A549 (cell line): Measurements from ENCODE around the gene DOCK7. TPM values are rescaled to one million over a fixed set of nuclear protein-coding genes. Genes with fewer than 3 reads are reported as not detected.
A peak's percentile ranks its signal among the peaks of the same experiment; 100 is the strongest.

ENCODE experiments used
- ATAC-seq, 2 experiments: fragments of 200-7000 bp in 1 of 2; fragments of >200 bp in 1 of 2; cut with Nextera tagmentation in 1 of 2; cut with Tn5 transposase in 1 of 2; 3 replicates each; pipeline versions ENCODE4 v1.8.0 to v1.9.1; 2018 to 2020; ENCODE audit warnings: mild to moderate bottlenecking in 1 of 2, moderate library complexity in 1 of 2
- CTCF ChIA-PET: fragments of 300-600 bp; sonication (Branson Sonifier 250); formaldehyde crosslinking; extraction: SDS; loops from one replicate; lab custom pipeline; 2021; ENCODE audit warnings: antibody characterized with exemption, inconsistent platforms; lab: Yijun Ruan, JAX
- POLR2A ChIA-PET: fragments of 350-600 bp; formaldehyde crosslinking; extraction: SDS; loops from one replicate; lab custom pipeline; 2021; ENCODE audit warnings: antibody characterized with exemption, inconsistent platforms; lab: Yijun Ruan, JAX
- DNase-seq, 2 experiments: peaks; one replicate each; pipeline versions ENCODE4 v3.0.0 to v3.0.0-alpha.2; 2011 to 2016; ENCODE audit warnings: low read depth in 1 of 2, low spot score in 1 of 2
- FAIRE-seq: peaks from 2 replicates; lab custom pipeline; 2011; peaks lifted over from hg19 to GRCh38; lab: Jason Lieb, UNC
- H3K27ac ChIP-seq, 2 experiments: fragments of >200 bp; sonication (Bioruptor Twin); formaldehyde crosslinking; 3 replicates each; pipeline ENCODE4 v1.5.1; 2016 to 2017
- H3K4me1 ChIP-seq: fragments of >200 bp; sonication (Bioruptor Twin); formaldehyde crosslinking; 3 replicates; pipeline ENCODE4 v1.6.1; 2016
- H3K4me2 ChIP-seq: fragments of >200 bp; sonication (Bioruptor Twin); formaldehyde crosslinking; 3 replicates; pipeline ENCODE4 v1.6.1; 2016
- H3K4me3 ChIP-seq: fragments of >200 bp; sonication (Bioruptor Twin); formaldehyde crosslinking; 3 replicates; pipeline ENCODE4 v1.5.1; 2016
- H3K9me3 ChIP-seq: fragments of >200 bp; sonication (Bioruptor Twin); formaldehyde crosslinking; 3 replicates; pipeline ENCODE4 v1.6.1; 2016
- CBX2 ChIP-seq: fragments of 200-600 bp; sonication (generic); IDR thresholded peaks from 2 replicates; pipeline ENCODE4 v1.6.1; 2016; ENCODE audit warnings: low read depth, mild to moderate bottlenecking, borderline replicate concordance
- CEBPB ChIP-seq, 2 experiments: fragments of >200 bp in 1 of 2; sonication (Bioruptor Twin) in 1 of 2; formaldehyde crosslinking in 1 of 2; IDR thresholded peaks; 2 replicates each; pipeline ENCODE4 v1.6.1; 2012 to 2016
- CHD4 ChIP-seq: fragments of 200-600 bp; sonication (generic); IDR thresholded peaks from 2 replicates; pipeline ENCODE4 v1.6.1; 2016; ENCODE audit warnings: antibody characterized with exemption, mild to moderate bottlenecking, borderline replicate concordance
- HDAC2 ChIP-seq: fragments of 200-600 bp; sonication (generic); IDR thresholded peaks from 2 replicates; pipeline ENCODE4 v1.6.1; 2016
- HES2 ChIP-seq: fragments of >200 bp; sonication (Bioruptor Twin); formaldehyde crosslinking; IDR thresholded peaks from 2 replicates; pipeline ENCODE4 v1.6.1; 2016
- HEYL ChIP-seq: fragments of 250-450 bp; sonication (Bioruptor Pico); IDR thresholded peaks from 2 replicates; pipeline ENCODE4 v1.8.0; 2021; ENCODE audit warnings: mild to moderate bottlenecking, moderate library complexity
- HMGXB4 ChIP-seq: fragments of 250-450 bp; sonication (Bioruptor Pico); IDR thresholded peaks from 2 replicates; pipeline ENCODE4 v1.5.0; 2021; ENCODE audit warnings: mild to moderate bottlenecking, moderate library complexity, borderline replicate concordance
- HOXA7 ChIP-seq: fragments of 250-450 bp; sonication (Bioruptor Pico); IDR thresholded peaks from 2 replicates; pipeline ENCODE4 v1.5.0; 2020; ENCODE audit warnings: mild to moderate bottlenecking, moderate library complexity
- MAFK ChIP-seq: fragments of 450-650 bp; IDR thresholded peaks from 2 replicates; pipeline ENCODE4 v1.6.1; 2014; ENCODE audit not compliant: partially characterized antibody
- RAD21 ChIP-seq, 2 experiments: fragments of >200 bp in 1 of 2; sonication (Bioruptor Twin) in 1 of 2; formaldehyde crosslinking in 1 of 2; IDR thresholded peaks in 1 of 2; conservative IDR thresholded peaks in 1 of 2; 2 replicates in 1 of 2; 3 replicates in 1 of 2; pipeline ENCODE4 v1.6.1; 2012 to 2018; ENCODE audit warnings: inconsistent platforms in 1 of 2
- RARB ChIP-seq: fragments of 250-450 bp; sonication (Bioruptor Pico); IDR thresholded peaks from 2 replicates; pipeline ENCODE4 v1.8.0; 2021; ENCODE audit warnings: mild to moderate bottlenecking, moderate library complexity
- RCOR1 ChIP-seq: fragments of 150-350 bp; IDR thresholded peaks from 2 replicates; pipeline ENCODE4 v1.6.1; 2014; ENCODE audit warnings: antibody characterized with exemption, low read length, low read depth
- REST ChIP-seq: fragments of 200-600 bp; sonication (generic); IDR thresholded peaks from 2 replicates; pipeline ENCODE4 v1.6.1; 2016; ENCODE audit warnings: antibody characterized with exemption, mild to moderate bottlenecking, moderate library complexity
- RFX5 ChIP-seq: fragments of 450-650 bp; IDR thresholded peaks from 2 replicates; pipeline ENCODE4 v1.7.1; 2014; ENCODE audit warnings: antibody characterized with exemption, mild to moderate bottlenecking, moderate library complexity
- RNF2 ChIP-seq: fragments of 200-600 bp; sonication (generic); IDR thresholded peaks from 2 replicates; pipeline ENCODE4 v1.6.1; 2016; ENCODE audit warnings: low read depth, mild to moderate bottlenecking, antibody characterized with exemption, moderate library complexity, borderline replicate concordance
- TFCP2L1 ChIP-seq: fragments of 250-450 bp; sonication (Bioruptor Pico); IDR thresholded peaks from 2 replicates; pipeline ENCODE4 v1.5.0; 2021; ENCODE audit warnings: mild to moderate bottlenecking
- TP53 ChIP-seq: fragments of 250-450 bp; sonication (Bioruptor Pico); IDR thresholded peaks from 2 replicates; pipeline ENCODE4 v1.5.0; 2021; ENCODE audit warnings: mild to moderate bottlenecking, moderate library complexity
- ZC3H11A ChIP-seq: fragments of 450-650 bp; IDR thresholded peaks from 2 replicates; pipeline ENCODE4 v1.6.1; 2014; ENCODE audit warnings: antibody characterized with exemption, mild to moderate bottlenecking
- ZSCAN20 ChIP-seq: fragments of 250-450 bp; sonication (Bioruptor Pico); IDR thresholded peaks from 2 replicates; pipeline ENCODE4 v1.8.0; 2022; ENCODE audit warnings: mild to moderate bottlenecking, moderate library complexity
- WGBS: methylation state at CpG from one replicate; pipeline ENCODE4 v1.1.6; 2017; ENCODE audit errors: missing lambda C conversion rate; 5-methylcytosine and 5-hydroxymethylcytosine counted together
- polyA plus RNA-seq, 4 experiments: library from polyadenylated mRNA; depleted of rRNA in 3 of 4; stranded (reverse); fragments of >200 nt; fragmentation: RNase III in 1 of 4; extraction: RNeasy Plus Mini Kit Qiagen cat#74134 plus additional on column Dnase treatment in 1 of 4; gene quantifications; 2 replicates in 3 of 4; 3 replicates in 1 of 4; pipeline ENCODE4 v1.2.3, GENCODE V29; 2011 to 2017

Gene DOCK7
- polyA plus RNA-seq, 2 of the 4 experiments (the other 2 are of a cell fraction) = 25.5 to 33.3 TPM

- DNase-seq = no peak
- 88% methylated on average over 2 of the region's 2 CpGs for WGBS
- CTCF ChIA-PET = no interaction called here
These were observed 126.9 kb downstream of the DOCK7 start for GRCh38 chr1:62561306-62561705.

GRCh38 chr1:62544570-62544969 lies 143.6 kb downstream of the DOCK7 start:
- WGBS = 25% methylated on average over 2 of the region's 2 CpGs
- Histone ChIP-seq H3K4me3 (no peak overlapping the region), H3K9me3 (no peaks in the 10 kb centered on the region), H3K27ac (no peak overlapping the region), H3K4me1 (peaks cover 6% of the 10 kb centered on the region; the same call in 2 of the 3 replicates), H3K4me2 (peak overlapping the region; percentile 36; the same call in 2 of the 3 replicates)
- TF ChIP-seq HES2 (no peak), MAFK (peak; percentile 49), RFX5 (no peak), HDAC2 (no peak), CBX2 (no peak), RARB (CRISPR knock-in tag) (no peak), RAD21 (conservative IDR thresholded peaks at IDR 0.05 in 1 of 2, IDR thresholded peaks at IDR 0.05 in 1 of 2) (no peak), ZSCAN20 (CRISPR knock-in tag) (no peak), RCOR1 (no peak)
- ChIA-PET POLR2A (no interaction called here), CTCF (no interaction called here)
- DNase-seq (no peak), FAIRE-seq (no peak), ATAC-seq (no peak)

More at GRCh38 chr1:62561306-62561705, 126.9 kb downstream of the DOCK7 start:
- no peak overlapping the region for H3K4me3 ChIP-seq
- H3K4me1 ChIP-seq = no peaks in the 10 kb centered on the region
- ATAC-seq (no peak), FAIRE-seq (no peak)
- no peaks in the 10 kb centered on the region for H3K9me3 ChIP-seq
- H3K27ac ChIP-seq = no peak overlapping the region
- H3K4me2 ChIP-seq = no peak overlapping the region
- POLR2A ChIA-PET = no interaction called here
- TF ChIP-seq TFCP2L1 (no peak), CEBPB (IDR thresholded peaks at IDR 0.05) (no peak), HMGXB4 (CRISPR knock-in tag) (no peak), HEYL (CRISPR knock-in tag) (no peak), RAD21 (conservative IDR thresholded peaks at IDR 0.05 in 1 of 2, IDR thresholded peaks at IDR 0.05 in 1 of 2) (no peak), RCOR1 (no peak), HOXA7 (CRISPR knock-in tag) (no peak), CHD4 (no peak), TP53 (CRISPR knock-in tag) (no peak), REST (no peak), ZC3H11A (no peak), RNF2 (no peak)
